Measurements from ENCODE around the gene RMP24.
A peak's percentile ranks its signal among the peaks of the same experiment; 100 is the strongest.

The RMP24 gene

DNA sequence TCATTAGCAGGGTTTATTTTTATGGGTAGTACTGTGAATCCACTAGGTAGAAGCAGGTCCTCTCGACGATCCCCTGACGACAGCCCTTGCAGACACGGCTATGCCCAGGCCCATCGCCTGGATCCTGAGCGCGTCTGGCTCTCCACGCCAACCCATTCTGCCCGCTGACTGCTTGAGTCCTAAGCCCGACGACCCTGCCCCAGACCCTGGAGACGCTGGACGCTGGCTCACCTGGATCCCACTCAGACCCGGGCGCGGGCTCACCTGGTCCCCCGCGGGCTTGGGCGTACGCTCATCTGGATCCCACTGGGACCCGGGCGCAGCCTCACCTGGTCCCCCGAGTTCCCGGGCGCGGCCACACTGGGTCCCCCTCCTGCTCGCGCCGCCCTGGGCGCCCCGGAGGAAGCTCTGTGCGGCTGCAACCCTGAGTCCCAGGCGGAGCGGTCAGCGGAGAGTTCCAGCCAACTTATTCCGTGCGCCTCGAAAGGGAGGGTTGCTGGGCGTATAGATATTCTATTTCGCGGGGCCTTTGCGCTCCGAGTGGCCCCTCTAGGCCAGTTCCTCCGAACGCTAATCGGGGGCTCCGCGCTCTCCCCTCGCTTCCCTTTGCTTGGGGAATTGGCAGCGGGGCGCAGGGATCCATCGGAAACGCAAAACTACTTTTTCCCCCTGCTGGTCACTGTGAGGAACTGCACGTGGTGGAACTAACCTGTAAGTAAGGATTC lies 22.4 kb upstream of the RMP24 start:
- Mint-ChIP-seq H3K9me3 (ENCODE audit: unreplicated experiment) (peaks cover 14% of the 10 kb centered on the region), H3K27me3 (ENCODE audit: insufficient read depth, unreplicated experiment) (peaks cover 10% of the 10 kb centered on the region), H3K4me3 (ENCODE audit: unreplicated experiment) (peak overlapping the region; percentile 81), H3K27ac (ENCODE audit: low read depth, unreplicated experiment) (peak overlapping the region; percentile 35), H3K4me1 (ENCODE audit: insufficient read depth, unreplicated experiment) (peaks cover 10% of the 10 kb centered on the region), H3K36me3 (ENCODE audit: insufficient read depth, unreplicated experiment) (no peaks in the 10 kb centered on the region)
- TF ChIP-seq, protein P1, sequence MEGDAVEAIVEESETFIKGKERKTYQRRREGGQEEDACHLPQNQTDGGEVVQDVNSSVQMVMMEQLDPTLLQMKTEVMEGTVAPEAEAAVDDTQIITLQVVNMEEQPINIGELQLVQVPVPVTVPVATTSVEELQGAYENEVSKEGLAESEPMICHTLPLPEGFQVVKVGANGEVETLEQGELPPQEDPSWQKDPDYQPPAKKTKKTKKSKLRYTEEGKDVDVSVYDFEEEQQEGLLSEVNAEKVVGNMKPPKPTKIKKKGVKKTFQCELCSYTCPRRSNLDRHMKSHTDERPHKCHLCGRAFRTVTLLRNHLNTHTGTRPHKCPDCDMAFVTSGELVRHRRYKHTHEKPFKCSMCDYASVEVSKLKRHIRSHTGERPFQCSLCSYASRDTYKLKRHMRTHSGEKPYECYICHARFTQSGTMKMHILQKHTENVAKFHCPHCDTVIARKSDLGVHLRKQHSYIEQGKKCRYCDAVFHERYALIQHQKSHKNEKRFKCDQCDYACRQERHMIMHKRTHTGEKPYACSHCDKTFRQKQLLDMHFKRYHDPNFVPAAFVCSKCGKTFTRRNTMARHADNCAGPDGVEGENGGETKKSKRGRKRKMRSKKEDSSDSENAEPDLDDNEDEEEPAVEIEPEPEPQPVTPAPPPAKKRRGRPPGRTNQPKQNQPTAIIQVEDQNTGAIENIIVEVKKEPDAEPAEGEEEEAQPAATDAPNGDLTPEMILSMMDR (IDR thresholded peaks at IDR 0.05; ENCODE audit: unreplicated experiment), result peak; percentile 85
- ChIA-PET POLR2A (interaction anchor here (0.6 to 2.3 kb wide), 3 partner anchors 18 to 191 kb away, joined by 3 to 6 read pairs (median 4); no protein-coding TSS in a partner anchor), CTCF (interaction anchor here (0.5 to 7.3 kb wide), 25 partner anchors 9 to 575 kb away, joined by 3 to 118 read pairs (median 4); no protein-coding TSS in a partner anchor)
- intact Hi-C loops (cut with micrococcal nuclease), result loop anchor here (1.0 to 5.0 kb wide), 4 partner anchors 33 to 563 kb away; no protein-coding TSS in a partner anchor
- peak; percentile 66 for DNase-seq (ENCODE audit: unreplicated experiment)
- no TSS peak for BruUV-seq (replicated peaks)

GRCh38 chr18:35950628-35950982 lies 21.9 kb upstream of the RMP24 start:
- Mint-ChIP-seq H3K27ac (ENCODE audit: low read depth, unreplicated experiment) (peak overlapping the region; percentile 35), H3K36me3 (ENCODE audit: insufficient read depth, unreplicated experiment) (no peaks in the 10 kb centered on the region), H3K4me1 (ENCODE audit: insufficient read depth, unreplicated experiment) (peaks cover 10% of the 10 kb centered on the region), H3K27me3 (ENCODE audit: insufficient read depth, unreplicated experiment) (peaks cover 10% of the 10 kb centered on the region), H3K9me3 (ENCODE audit: unreplicated experiment) (peaks cover 14% of the 10 kb centered on the region), H3K4me3 (ENCODE audit: unreplicated experiment) (peak overlapping the region; percentile 81)
- POLR2A ChIA-PET, result interaction anchor here (0.6 to 2.3 kb wide), 3 partner anchors 17 to 191 kb away, joined by 3 to 6 read pairs (median 4); no protein-coding TSS in a partner anchor
- no peak for DNase-seq (ENCODE audit: unreplicated experiment)
- CTCF ChIA-PET, result interaction anchor here (0.5 to 7.3 kb wide), 23 partner anchors 9 to 550 kb away, joined by 3 to 118 read pairs (median 4); no protein-coding TSS in a partner anchor
- intact Hi-C loops (cut with micrococcal nuclease), result loop anchor here (1.0 to 5.0 kb wide), 4 partner anchors 33 to 564 kb away; no protein-coding TSS in a partner anchor
- TF ChIP-seq, protein P1 (IDR thresholded peaks at IDR 0.05; ENCODE audit: unreplicated experiment), result no peak
- no TSS peak for BruUV-seq (replicated peaks)

- ChIA-PET POLR2A (interaction anchor here (1.0 to 1.4 kb wide), 2 partner anchors 12 to 15 kb away, joined by 3 to 4 read pairs; no protein-coding TSS in a partner anchor), CTCF (interaction anchor here (0.6 kb wide), 1 partner anchor 115 kb away, joined by 3 read pairs; no protein-coding TSS in a partner anchor)
- H3K4me1 Mint-ChIP-seq (ENCODE audit: insufficient read depth, unreplicated experiment), result peaks cover 10% of the 10 kb centered on the region
- H3K36me3 Mint-ChIP-seq (ENCODE audit: insufficient read depth, unreplicated experiment), result no peaks in the 10 kb centered on the region
- H3K27me3 Mint-ChIP-seq (ENCODE audit: insufficient read depth, unreplicated experiment), result peaks cover 39% of the 10 kb centered on the region
- H3K27ac Mint-ChIP-seq (ENCODE audit: low read depth, unreplicated experiment), result no peak overlapping the region
- BruUV-seq (replicated peaks), result no TSS peak
- TF ChIP-seq, protein P1 (IDR thresholded peaks at IDR 0.05; ENCODE audit: unreplicated experiment), result no peak
- H3K9me3 Mint-ChIP-seq (ENCODE audit: unreplicated experiment), result peaks cover 14% of the 10 kb centered on the region
- H3K4me3 Mint-ChIP-seq (ENCODE audit: unreplicated experiment), result no peak overlapping the region
- no peak for DNase-seq (ENCODE audit: unreplicated experiment)
- intact Hi-C loops (cut with micrococcal nuclease), result loop anchor here (5.0 kb wide), 1 partner anchor 546 kb away; no protein-coding TSS in a partner anchor
Observed at GRCh38 chr18:35953688-35954087, 18.8 kb upstream of the RMP24 start.

- H3K4me1 Mint-ChIP-seq (ENCODE audit: insufficient read depth, unreplicated experiment), result no peaks in the 10 kb centered on the region
Observed at GRCh38 chr18:35956226-35956625, 16.3 kb upstream of the RMP24 start.

More at GRCh38 chr18:35956226-35956625, 16.3 kb upstream of the RMP24 start:
- Mint-ChIP-seq H3K27ac (ENCODE audit: low read depth, unreplicated experiment) (no peak overlapping the region), H3K36me3 (ENCODE audit: insufficient read depth, unreplicated experiment) (no peaks in the 10 kb centered on the region), H3K4me3 (ENCODE audit: unreplicated experiment) (no peak overlapping the region), H3K27me3 (ENCODE audit: insufficient read depth, unreplicated experiment) (peaks cover 40% of the 10 kb centered on the region), H3K9me3 (ENCODE audit: unreplicated experiment) (peaks cover 14% of the 10 kb centered on the region)
- ChIA-PET POLR2A (no interaction called here), CTCF (no interaction called here)
- no peak for DNase-seq (ENCODE audit: unreplicated experiment)
- TF ChIP-seq, protein P1 (IDR thresholded peaks at IDR 0.05; ENCODE audit: unreplicated experiment), result no peak
- intact Hi-C loops (cut with micrococcal nuclease), result no loop called here
- no TSS peak for BruUV-seq (replicated peaks)
